WTC11 (cell line): ENCODE data around the gene CD300E. TPM values are rescaled to one million over a fixed set of nuclear protein-coding genes. Genes with fewer than 3 reads are reported as not detected.
"Not testable (repeated sequence)": the region's sequence is repeated elsewhere in the genome, so short reads cannot be mapped to it uniquely, and the experiment has no call there.

Experiments used
- ATAC-seq: fragments of 200-7000 bp; cut with Tn5 transposase; 2 replicates; pipeline ENCODE4 v1.10.0; 2021; ENCODE audit warnings: mild to moderate bottlenecking, moderate library complexity
- CTCF ChIA-PET: fragments of 300-600 bp; sonication (Branson Sonifier 250); formaldehyde crosslinking; loops from one replicate; lab custom pipeline; 2021; ENCODE audit warnings: antibody characterized with exemption; lab: Charles Lee
- POLR2A ChIA-PET: fragments of 350-600 bp; sonication (Branson Sonifier 250); formaldehyde crosslinking; loops from one replicate; lab custom pipeline; 2021; ENCODE audit warnings: antibody characterized with exemption; lab: Charles Lee
- DNase-seq: peaks from one replicate; pipeline ENCODE4 v3.0.0; 2021; ENCODE audit warnings: low spot score
- H3K27ac Mint-ChIP-seq: 2 replicates; pipeline ENCODE4 v1.8.0; 2021; ENCODE audit warnings: mixed read lengths
- H3K27me3 Mint-ChIP-seq: 2 replicates; pipeline ENCODE4 v1.8.0; 2021; ENCODE audit warnings: low read depth, mild to moderate bottlenecking, moderate library complexity, mixed read lengths
- H3K36me3 Mint-ChIP-seq: 2 replicates; pipeline ENCODE4 v1.8.0; 2021; ENCODE audit warnings: mixed read lengths
- H3K4me1 Mint-ChIP-seq: 2 replicates; pipeline ENCODE4 v1.8.0; 2022; ENCODE audit warnings: mixed read lengths
- H3K4me3 Mint-ChIP-seq: 2 replicates; pipeline ENCODE4 v1.8.0; 2021; ENCODE audit warnings: mild to moderate bottlenecking, moderate library complexity, mixed read lengths
- H3K9me3 Mint-ChIP-seq: 2 replicates; pipeline ENCODE4 v1.8.0; 2021; ENCODE audit warnings: mixed read lengths
- ARID4B ChIP-seq: sonication (generic); formaldehyde crosslinking; IDR thresholded peaks from 2 replicates; pipeline ENCODE4 v1.8.0; 2023; ENCODE audit warnings: missing genetic modification reagents, mild to moderate bottlenecking, borderline replicate concordance
- CREB1 ChIP-seq: sonication (generic); formaldehyde crosslinking; IDR thresholded peaks from 2 replicates; pipeline ENCODE4 v1.8.0; 2023; ENCODE audit warnings: mild to moderate bottlenecking, missing genetic modification reagents
- CREM ChIP-seq: sonication (generic); formaldehyde crosslinking; IDR thresholded peaks from 2 replicates; pipeline ENCODE4 v1.8.1; 2022; ENCODE audit warnings: mild to moderate bottlenecking, missing genetic modification reagents, moderate library complexity
- E2F5 ChIP-seq: sonication (generic); formaldehyde crosslinking; IDR thresholded peaks from 2 replicates; pipeline ENCODE4 v1.8.1; 2022; ENCODE audit warnings: mild to moderate bottlenecking, moderate library complexity, missing genetic modification reagents
- ELF4 ChIP-seq: sonication (generic); formaldehyde crosslinking; IDR thresholded peaks from 2 replicates; pipeline ENCODE4 v1.8.1; 2022; ENCODE audit warnings: low read depth, mild to moderate bottlenecking, moderate library complexity, missing genetic modification reagents
- GTF2I ChIP-seq: fragments of 250-450 bp; sonication (Bioruptor Pico); conservative IDR thresholded peaks from 2 replicates; pipeline ENCODE4 v1.4.0; 2021; ENCODE audit warnings: mild to moderate bottlenecking
- IRF1 ChIP-seq: sonication (generic); formaldehyde crosslinking; IDR thresholded peaks from 2 replicates; pipeline ENCODE4 v1.8.0; 2023; ENCODE audit warnings: missing genetic modification reagents
- NFE2L1 ChIP-seq: sonication (generic); formaldehyde crosslinking; IDR thresholded peaks from 2 replicates; pipeline ENCODE4 v1.8.1; 2023; ENCODE audit warnings: missing genetic modification reagents
- PRRX2 ChIP-seq: fragments of 250-450 bp; sonication (Bioruptor Pico); IDR thresholded peaks from 2 replicates; pipeline ENCODE4 v1.8.0; 2021; ENCODE audit warnings: mild to moderate bottlenecking
- SMAD4 ChIP-seq: sonication (generic); formaldehyde crosslinking; IDR thresholded peaks from 2 replicates; pipeline ENCODE4 v1.8.0; 2022; ENCODE audit warnings: mild to moderate bottlenecking, missing genetic modification reagents
- SOX15 ChIP-seq: fragments of 250-450 bp; sonication (Bioruptor Pico); IDR thresholded peaks from 2 replicates; pipeline ENCODE4 v1.9.0; 2021; ENCODE audit warnings: mild to moderate bottlenecking
- USF1 ChIP-seq: sonication (generic); formaldehyde crosslinking; IDR thresholded peaks from 2 replicates; pipeline ENCODE4 v1.8.0; 2022; ENCODE audit warnings: mild to moderate bottlenecking, missing genetic modification reagents
- ZNF121 ChIP-seq: sonication (generic); formaldehyde crosslinking; IDR thresholded peaks from 2 replicates; pipeline ENCODE4 v1.8.0; 2023; ENCODE audit warnings: missing genetic modification reagents
- ZNF232 ChIP-seq: sonication (generic); formaldehyde crosslinking; IDR thresholded peaks from 2 replicates; pipeline ENCODE4 v1.8.0; 2022; ENCODE audit warnings: mild to moderate bottlenecking, missing genetic modification reagents
- ZNF317 ChIP-seq: sonication (generic); formaldehyde crosslinking; IDR thresholded peaks from 2 replicates; pipeline ENCODE4 v1.8.1; 2023; ENCODE audit warnings: low read depth, mild to moderate bottlenecking, moderate library complexity, missing genetic modification reagents, borderline replicate concordance
- ZNF396 ChIP-seq: fragments of 250-450 bp; sonication (Bioruptor Pico); IDR thresholded peaks from 2 replicates; pipeline ENCODE4 v1.8.0; 2021; ENCODE audit warnings: mild to moderate bottlenecking, moderate library complexity, borderline replicate concordance
- ZNF671 ChIP-seq: fragments of 250-450 bp; sonication (Bioruptor Pico); IDR thresholded peaks from 2 replicates; pipeline ENCODE4 v1.8.0; 2021; ENCODE audit warnings: mild to moderate bottlenecking
- ZSCAN18 ChIP-seq: fragments of 250-450 bp; sonication (Bioruptor Pico); IDR thresholded peaks from 2 replicates; pipeline ENCODE4 v2.1.2; 2022; ENCODE audit warnings: mild to moderate bottlenecking, moderate library complexity
- total RNA-seq: library from RNA; stranded (reverse); gene quantifications from 3 replicates; pipeline ENCODE4 v1.2.3, GENCODE V29; 2021

Gene CD300E
- total RNA-seq, 1 experiment from 2014 or later, result not detected

GRCh38 chr17:74574489-74575142 lies 48.9 kb downstream of the CD300E start:
- POLR2A ChIA-PET, result no interaction called here
- Mint-ChIP-seq H3K9me3 (peaks cover 3% of the 10 kb centered on the region; the same call in 1 of the 2 replicates), H3K36me3 (no peaks in the 10 kb centered on the region), H3K27ac (no peak overlapping the region), H3K27me3 (peaks cover 17% of the 10 kb centered on the region), H3K4me3 (no peak overlapping the region), H3K4me1 (peaks cover 6% of the 10 kb centered on the region)
- no peak for TF ChIP-seq ARID4B (CRISPR knock-in tag)
- no peak for TF ChIP-seq PRRX2 (CRISPR knock-in tag)
- TF ChIP-seq CREM (CRISPR knock-in tag), result no peak
- no peak for TF ChIP-seq ZNF121 (CRISPR knock-in tag)
- no peak for TF ChIP-seq USF1 (CRISPR knock-in tag)
- TF ChIP-seq ZNF232, result no peak
- TF ChIP-seq ZNF317 (CRISPR knock-in tag), result no peak
- no peak for TF ChIP-seq E2F5 (CRISPR knock-in tag)
- no peak for ATAC-seq
- DNase-seq, result no peak
- CTCF ChIA-PET, result interaction anchor here (0.9 to 1.4 kb wide), 4 partner anchors 9 to 285 kb away, joined by 3 to 7 read pairs (median 4); partner anchors contain the start of gene GRIN2C

- DNase-seq, H3K4me1 Mint-ChIP-seq, H3K4me3 Mint-ChIP-seq, H3K36me3 Mint-ChIP-seq, POLR2A ChIA-PET, ATAC-seq, H3K9me3 Mint-ChIP-seq, H3K27ac Mint-ChIP-seq: not testable (repeated sequence)
- H3K27me3 Mint-ChIP-seq, result peaks cover 12% of the 10 kb centered on the region
- CTCF ChIA-PET, result interaction anchor here (0.6 to 1.2 kb wide), 3 partner anchors 30 to 286 kb away, joined by 3 to 4 read pairs (median 3); partner anchors contain the start of gene GRIN2C
Observed at GRCh38 chr17:74573635-74574034, 49.9 kb downstream of the CD300E start.

GRCh38 chr17:74573169-74573568 lies 50.4 kb downstream of the CD300E start:
- Mint-ChIP-seq H3K36me3 (no peaks in the 10 kb centered on the region), H3K9me3 (peaks cover 10% of the 10 kb centered on the region), H3K27ac (no peak overlapping the region), H3K4me1 (peaks cover 6% of the 10 kb centered on the region), H3K27me3 (peaks cover 14% of the 10 kb centered on the region), H3K4me3 (no peak overlapping the region)
- peak; percentile 39; the same call in 1 of the 2 replicates for ATAC-seq
- DNase-seq, result no peak
- CTCF ChIA-PET, result interaction anchor here (0.6 to 1.0 kb wide), 6 partner anchors 19 to 172 kb away, joined by 3 to 5 read pairs (median 3); partner anchors contain the start of gene CD300LD
- POLR2A ChIA-PET, result no interaction called here
- TF ChIP-seq NFE2L1 (CRISPR knock-in tag) (no peak), ZNF671 (CRISPR knock-in tag) (no peak), PRRX2 (CRISPR knock-in tag) (no peak), ZSCAN18 (CRISPR knock-in tag) (no peak), IRF1 (CRISPR knock-in tag) (no peak), ARID4B (CRISPR knock-in tag) (no peak), CREB1 (CRISPR knock-in tag) (no peak), GTF2I (CRISPR knock-in tag) (no peak), SOX15 (no peak), SMAD4 (CRISPR knock-in tag) (no peak), ZNF396 (CRISPR knock-in tag) (no peak), ELF4 (CRISPR knock-in tag) (no peak)
